PC-3 (cell line): ENCODE data around the gene AKAP13. TPM values are rescaled to one million over a fixed set of nuclear protein-coding genes. Genes with fewer than 3 reads are reported as not detected.

Source experiments
- ATAC-seq: fragments of 200-7000 bp; cut with Tn5 transposase; 2 replicates; pipeline ENCODE4 v1.9.1; 2020; ENCODE audit warnings: mild to moderate bottlenecking, moderate library complexity
- BruUV-seq: library from RNA; stranded (reverse); fragments of 400-500 nt; replicated peaks from 2 replicates; lab custom pipeline; 2021; lab: Mats Ljungman, UMichigan
- CTCF ChIA-PET: fragments of 300-600 bp; sonication (Branson Sonifier 250); formaldehyde crosslinking; loops from one replicate; lab custom pipeline; 2022; ENCODE audit warnings: antibody characterized with exemption; lab: Charles Lee
- POLR2A ChIA-PET: fragments of 300-600 bp; sonication (Branson Sonifier 250); formaldehyde crosslinking; loops from one replicate; lab custom pipeline; 2022; ENCODE audit warnings: antibody characterized with exemption; ENCODE audit not compliant: unreplicated experiment; lab: Charles Lee
- DNase-seq: peaks from one replicate; pipeline ENCODE4 v3.0.0-alpha.2; 2015
- H2AFZ ChIP-seq: fragments of 300-600 bp; sonication (generic); 2 replicates; pipeline ENCODE4 v1.6.0; 2016; ENCODE audit warnings: antibody characterized with exemption, low read length
- H3F3A ChIP-seq: fragments of 300-600 bp; sonication (generic); one replicate; pipeline ENCODE4 v1.6.0; 2017; ENCODE audit warnings: antibody characterized with exemption, low read length, control low read depth, mild to moderate bottlenecking; ENCODE audit not compliant: unreplicated experiment
- H3K27ac ChIP-seq: fragments of 300-600 bp; sonication (generic); 2 replicates; pipeline ENCODE4 v1.5.1; 2016; ENCODE audit warnings: mild to moderate bottlenecking, low read length
- H3K27me3 ChIP-seq: fragments of 300-600 bp; sonication (generic); 2 replicates; pipeline ENCODE4 v1.6.1; 2016; ENCODE audit warnings: low read length, mixed read lengths
- H3K36me3 ChIP-seq: fragments of 300-600 bp; sonication (generic); 2 replicates; pipeline ENCODE4 v1.6.1; 2016; ENCODE audit warnings: low read depth, mixed run types, low read length, mixed read lengths
- H3K4me1 ChIP-seq: fragments of 300-600 bp; sonication (generic); 2 replicates; pipeline ENCODE4 v1.5.1; 2016; ENCODE audit warnings: low read length; ENCODE audit not compliant: insufficient read depth
- H3K4me2 ChIP-seq: fragments of 300-600 bp; sonication (generic); 2 replicates; pipeline ENCODE4 v1.6.0; 2016; ENCODE audit warnings: low read length
- H3K4me3 ChIP-seq: fragments of 300-600 bp; sonication (generic); 2 replicates; pipeline ENCODE4 v1.5.1; 2016; ENCODE audit warnings: mild to moderate bottlenecking, low read length, mixed read lengths
- H3K79me2 ChIP-seq: fragments of 300-600 bp; sonication (generic); 2 replicates; pipeline ENCODE4 v1.6.1; 2017; ENCODE audit warnings: low read length, mixed read lengths
- H3K9ac ChIP-seq: fragments of 300-600 bp; sonication (generic); 2 replicates; pipeline ENCODE4 v1.6.0; 2016; ENCODE audit warnings: mild to moderate bottlenecking, low read length
- H3K9me2 ChIP-seq: fragments of 300-600 bp; sonication (generic); replicated peaks from 2 replicates; pipeline ENCODE4 v1.6.1; 2016; ENCODE audit warnings: mixed run types, low read length, mixed read lengths
- H3K9me3 ChIP-seq: fragments of 300-600 bp; sonication (generic); 2 replicates; pipeline ENCODE4 v1.6.1; 2016; ENCODE audit warnings: low read length, mixed read lengths
- H4K20me1 ChIP-seq: fragments of 300-600 bp; sonication (generic); 2 replicates; pipeline ENCODE4 v1.6.1; 2016; ENCODE audit warnings: low read length, mixed read lengths
- EZH2 ChIP-seq: fragments of 300-600 bp; sonication (generic); IDR thresholded peaks from one replicate; pipeline ENCODE4 v1.6.1; 2017; ENCODE audit warnings: antibody characterized with exemption, mild to moderate bottlenecking, low read length; ENCODE audit not compliant: unreplicated experiment
- EZH2phosphoT487 ChIP-seq: fragments of 300-600 bp; sonication (generic); IDR thresholded peaks from 2 replicates; pipeline ENCODE4 v1.6.1; 2018; ENCODE audit warnings: mild to moderate bottlenecking, antibody characterized with exemption, low read length, borderline replicate concordance
- intact Hi-C: fragments of 100-400 bp; cut with micrococcal nuclease; formaldehyde crosslinking; loops from 2 replicates; pipeline ENCODE4 v1.9.0; 2023
- total RNA-seq: library from RNA; depleted of rRNA; stranded (reverse); fragments of >200 nt; gene quantifications from 2 replicates; pipeline ENCODE4 v1.2.3, GENCODE V29; 2014
- TF ChIP-seq, protein P1 (sequence below): fragments of 300-600 bp; sonication (generic); conservative IDR thresholded peaks from 2 replicates; pipeline ENCODE4 v1.5.1; 2017; ENCODE audit warnings: antibody characterized with exemption, low read depth, mild to moderate bottlenecking, low read length

Gene AKAP13
- total RNA-seq, 1 experiment from 2014 or later = 36.8 TPM

DNA sequence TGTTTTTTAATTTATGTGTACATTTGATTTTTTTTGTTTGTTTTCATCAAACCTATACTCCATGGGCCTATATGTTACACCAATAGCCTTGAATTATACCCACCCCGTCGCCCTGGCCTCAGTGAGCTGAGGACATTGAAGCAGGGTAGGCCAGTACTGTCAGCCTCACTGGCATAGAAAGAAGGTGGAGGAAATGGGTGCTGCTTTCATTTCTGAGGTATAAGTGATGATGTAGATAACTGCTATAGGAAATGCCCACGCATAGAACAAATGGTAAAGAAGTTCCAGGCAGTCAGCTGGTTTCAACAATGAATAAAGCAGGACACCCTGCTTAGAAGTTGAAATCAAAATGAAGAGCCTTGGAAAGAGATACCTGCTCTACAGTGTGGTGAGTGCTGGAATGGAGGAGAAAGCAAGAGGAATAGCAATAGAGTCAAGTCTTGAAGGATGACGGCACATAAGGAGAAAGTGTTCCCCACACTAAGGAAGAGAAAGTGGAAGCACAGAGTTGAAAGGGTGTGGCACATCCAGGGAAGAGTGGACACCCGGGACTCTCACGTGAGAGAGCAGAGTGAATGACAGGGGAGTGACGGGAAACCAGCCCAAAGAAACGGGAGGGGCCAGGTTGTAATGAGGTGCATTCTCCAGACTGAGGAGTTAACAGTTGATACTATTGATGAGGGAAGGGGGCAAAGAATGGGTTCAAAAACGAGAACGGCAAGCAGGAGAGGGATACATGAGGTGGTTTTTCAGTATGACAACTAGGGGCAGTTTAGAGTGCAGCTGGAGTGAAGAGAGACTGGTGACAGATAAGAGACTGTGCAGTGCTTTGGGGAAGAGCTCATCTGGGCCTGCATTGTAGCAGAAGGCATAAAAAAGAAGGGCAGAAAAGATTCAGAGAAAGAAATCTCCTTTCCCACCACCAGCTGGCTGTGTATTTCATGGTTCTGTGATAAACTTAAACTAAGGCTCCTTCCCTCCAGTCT lies 343.9 kb downstream of the AKAP13 start:
- POLR2A ChIA-PET = interaction anchor here (0.6 kb wide), 2 partner anchors 14 to 15 kb away, joined by 3 to 6 read pairs; no protein-coding TSS in a partner anchor
- H3K4me1 ChIP-seq = no peaks in the 10 kb centered on the region
- no peaks in the 10 kb centered on the region for H3K27me3 ChIP-seq
- intact Hi-C loops = no loop called here
- TF ChIP-seq EZH2phosphoT487 (no peak), EZH2 (no peak)
- TF ChIP-seq, protein P1, sequence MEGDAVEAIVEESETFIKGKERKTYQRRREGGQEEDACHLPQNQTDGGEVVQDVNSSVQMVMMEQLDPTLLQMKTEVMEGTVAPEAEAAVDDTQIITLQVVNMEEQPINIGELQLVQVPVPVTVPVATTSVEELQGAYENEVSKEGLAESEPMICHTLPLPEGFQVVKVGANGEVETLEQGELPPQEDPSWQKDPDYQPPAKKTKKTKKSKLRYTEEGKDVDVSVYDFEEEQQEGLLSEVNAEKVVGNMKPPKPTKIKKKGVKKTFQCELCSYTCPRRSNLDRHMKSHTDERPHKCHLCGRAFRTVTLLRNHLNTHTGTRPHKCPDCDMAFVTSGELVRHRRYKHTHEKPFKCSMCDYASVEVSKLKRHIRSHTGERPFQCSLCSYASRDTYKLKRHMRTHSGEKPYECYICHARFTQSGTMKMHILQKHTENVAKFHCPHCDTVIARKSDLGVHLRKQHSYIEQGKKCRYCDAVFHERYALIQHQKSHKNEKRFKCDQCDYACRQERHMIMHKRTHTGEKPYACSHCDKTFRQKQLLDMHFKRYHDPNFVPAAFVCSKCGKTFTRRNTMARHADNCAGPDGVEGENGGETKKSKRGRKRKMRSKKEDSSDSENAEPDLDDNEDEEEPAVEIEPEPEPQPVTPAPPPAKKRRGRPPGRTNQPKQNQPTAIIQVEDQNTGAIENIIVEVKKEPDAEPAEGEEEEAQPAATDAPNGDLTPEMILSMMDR = no peak
- no TSS peak for BruUV-seq
- peaks cover 21% of the 10 kb centered on the region for H3K36me3 ChIP-seq
- no peak overlapping the region for H2AFZ ChIP-seq
- H3K4me2 ChIP-seq = no peak overlapping the region
- CTCF ChIA-PET = no interaction called here
- no peaks in the 10 kb centered on the region for H3K79me2 ChIP-seq
- H3K9me3 ChIP-seq = no peaks in the 10 kb centered on the region
- DNase-seq (no peak), ATAC-seq (no peak)
- no peaks in the 10 kb centered on the region for H3F3A ChIP-seq
- no peak overlapping the region for H3K9ac ChIP-seq
- H4K20me1 ChIP-seq = no peaks in the 10 kb centered on the region
- no peak overlapping the region for H3K4me3 ChIP-seq
- H3K9me2 ChIP-seq = no peaks in the 10 kb centered on the region
- H3K27ac ChIP-seq = no peak overlapping the region

- DNase-seq = no peak
- Histone ChIP-seq H3K4me2 (no peak overlapping the region), H3K27me3 (no peaks in the 10 kb centered on the region), H3K4me3 (no peak overlapping the region), H3K9me3 (no peaks in the 10 kb centered on the region), H3K9me2 (no peaks in the 10 kb centered on the region), H3K36me3 (peaks cover 21% of the 10 kb centered on the region), H3K9ac (no peak overlapping the region), H3K79me2 (no peaks in the 10 kb centered on the region), H3K4me1 (no peaks in the 10 kb centered on the region), H4K20me1 (no peaks in the 10 kb centered on the region), H2AFZ (no peak overlapping the region), H3K27ac (no peak overlapping the region), H3F3A (no peaks in the 10 kb centered on the region)
- no peak for ATAC-seq
- POLR2A ChIA-PET = no interaction called here
- CTCF ChIA-PET = no interaction called here
- no peak for TF ChIP-seq EZH2phosphoT487
- TF ChIP-seq, protein P1 = no peak
- TF ChIP-seq EZH2 = no peak
- BruUV-seq = no TSS peak
- intact Hi-C loops = no loop called here
Observed at GRCh38 chr15:85725019-85725418, 344.6 kb downstream of the AKAP13 start.

GRCh38 chr15:85725564-85725963 lies 345.2 kb downstream of the AKAP13 start:
- no peak overlapping the region for H3K4me2 ChIP-seq
- no peak overlapping the region for H3K27ac ChIP-seq
- no peak overlapping the region for H3K4me3 ChIP-seq
- no peak overlapping the region for H3K9ac ChIP-seq
- TF ChIP-seq, protein P1 = no peak
- no peak for TF ChIP-seq EZH2phosphoT487
- no peak for TF ChIP-seq EZH2
- BruUV-seq = no TSS peak
- H3F3A ChIP-seq = no peaks in the 10 kb centered on the region
- DNase-seq = no peak
- no peaks in the 10 kb centered on the region for H3K4me1 ChIP-seq
- H3K79me2 ChIP-seq = no peaks in the 10 kb centered on the region
- intact Hi-C loops = no loop called here
- ATAC-seq = no peak
- peaks cover 23% of the 10 kb centered on the region for H3K36me3 ChIP-seq
- POLR2A ChIA-PET = no interaction called here
- no peaks in the 10 kb centered on the region for H3K27me3 ChIP-seq
- CTCF ChIA-PET = no interaction called here
- H4K20me1 ChIP-seq = no peaks in the 10 kb centered on the region
- H2AFZ ChIP-seq = no peak overlapping the region
- no peaks in the 10 kb centered on the region for H3K9me2 ChIP-seq
- H3K9me3 ChIP-seq = no peaks in the 10 kb centered on the region
